ENCODE data around the gene ADGRB3. TPM values are rescaled to one million over a fixed set of nuclear protein-coding genes. Genes with fewer than 3 reads are reported as not detected.
A peak's percentile ranks its signal among the peaks of the same experiment; 100 is the strongest.

Gene ADGRB3
- total RNA-seq, 1 donor from 2014 or later = 14.9 TPM

DNA sequence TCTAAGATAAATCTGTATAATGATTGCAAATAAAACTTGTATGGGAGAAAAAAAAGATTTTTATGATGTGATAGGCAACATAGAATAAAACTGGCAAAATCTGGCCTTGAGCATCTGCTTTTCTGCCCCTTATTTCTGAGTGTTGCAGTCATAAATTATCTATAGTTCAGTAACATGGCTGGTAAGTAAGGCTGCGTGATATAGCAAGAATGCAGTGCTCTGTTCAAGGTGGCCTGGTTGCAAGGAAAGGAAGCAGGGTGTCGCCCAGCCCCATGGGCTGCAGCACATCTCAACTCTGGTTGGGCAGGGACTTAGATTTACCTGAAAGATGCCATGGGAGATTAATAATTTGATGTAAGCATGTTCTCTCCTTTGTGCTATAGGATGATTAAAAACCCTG, 582.3 kb downstream of the ADGRB3 start:
- peaks cover 12% of the 10 kb centered on the region for H3K27me3 Mint-ChIP-seq (ENCODE audit: low read depth)
- no peaks in the 10 kb centered on the region for H3K36me3 Mint-ChIP-seq
- TF ChIP-seq CTCF (IDR thresholded peaks at IDR 0.05; ENCODE audit: unreplicated experiment) = no peak
- no peaks in the 10 kb centered on the region for H3K9me3 Mint-ChIP-seq
- H3K27ac Mint-ChIP-seq = no peak overlapping the region
- no peak overlapping the region for H3K4me3 Mint-ChIP-seq
- no peak for DNase-seq (ENCODE audit: low spot score in 2 of 2, unreplicated experiment in 2 of 2)
- H3K4me1 Mint-ChIP-seq = no peaks in the 10 kb centered on the region

GRCh38 chr6:69220375-69220774, 585.3 kb downstream of the ADGRB3 start:
- DNase-seq (ENCODE audit: low spot score in 2 of 2, unreplicated experiment in 2 of 2) = no peak

GRCh38 chr6:69232008-69232407, 596.9 kb downstream of the ADGRB3 start:
- Mint-ChIP-seq H3K27ac (no peak overlapping the region), H3K27me3 (ENCODE audit: low read depth) (peaks cover 26% of the 10 kb centered on the region), H3K9me3 (no peaks in the 10 kb centered on the region), H3K4me3 (no peak overlapping the region), H3K4me1 (no peaks in the 10 kb centered on the region), H3K36me3 (no peaks in the 10 kb centered on the region)
- no peak for DNase-seq (ENCODE audit: low spot score in 2 of 2, unreplicated experiment in 2 of 2)
- no peak for TF ChIP-seq CTCF (IDR thresholded peaks at IDR 0.05; ENCODE audit: unreplicated experiment)

More at GRCh38 chr6:69220375-69220774, 585.3 kb downstream of the ADGRB3 start:
- Mint-ChIP-seq H3K27ac (no peak overlapping the region), H3K4me1 (no peaks in the 10 kb centered on the region), H3K27me3 (ENCODE audit: low read depth) (peaks cover 6% of the 10 kb centered on the region), H3K36me3 (no peaks in the 10 kb centered on the region), H3K4me3 (no peak overlapping the region), H3K9me3 (no peaks in the 10 kb centered on the region)
- no peak for TF ChIP-seq CTCF (IDR thresholded peaks at IDR 0.05; ENCODE audit: unreplicated experiment)

GRCh38 chr6:69232496-69232895, 597.4 kb downstream of the ADGRB3 start:
- no peaks in the 10 kb centered on the region for H3K4me1 Mint-ChIP-seq
- TF ChIP-seq CTCF (IDR thresholded peaks at IDR 0.05; ENCODE audit: unreplicated experiment) = no peak
- H3K27ac Mint-ChIP-seq = no peak overlapping the region
- no peaks in the 10 kb centered on the region for H3K36me3 Mint-ChIP-seq
- DNase-seq (ENCODE audit: low spot score in 2 of 2, unreplicated experiment in 2 of 2) = no peak
- no peaks in the 10 kb centered on the region for H3K9me3 Mint-ChIP-seq
- H3K27me3 Mint-ChIP-seq (ENCODE audit: low read depth) = peaks cover 23% of the 10 kb centered on the region
- no peak overlapping the region for H3K4me3 Mint-ChIP-seq

DNA sequence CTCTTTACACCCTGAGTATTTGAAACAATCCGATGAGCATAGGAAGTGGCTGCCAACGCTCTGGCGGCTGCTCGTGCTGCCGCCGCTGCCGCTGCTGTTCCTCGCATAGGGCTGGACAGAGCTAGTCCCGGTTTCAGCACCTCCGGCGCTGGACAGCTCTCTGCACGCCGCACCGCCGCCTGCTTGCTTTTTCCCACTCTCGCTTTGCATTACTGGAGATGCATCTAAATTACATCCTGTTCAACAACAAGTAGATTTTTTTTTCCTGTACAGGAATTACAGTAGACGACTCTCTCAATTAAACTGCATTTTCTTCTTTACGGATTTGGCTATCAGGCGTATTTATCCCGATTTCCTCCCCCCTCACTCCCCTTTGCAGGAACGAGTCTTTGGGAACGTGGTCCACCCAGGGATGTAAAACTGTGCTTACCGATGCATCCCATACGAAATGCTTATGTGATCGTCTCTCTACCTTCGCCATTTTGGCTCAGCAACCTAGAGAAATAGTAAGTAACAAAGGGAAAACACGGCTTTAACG, 597.9 kb downstream of the ADGRB3 start:
- no peak overlapping the region for H3K27ac Mint-ChIP-seq
- peak; percentile 74 to 94 for DNase-seq (ENCODE audit: low spot score in 2 of 2, unreplicated experiment in 2 of 2)
- H3K4me1 Mint-ChIP-seq = no peaks in the 10 kb centered on the region
- H3K36me3 Mint-ChIP-seq = no peaks in the 10 kb centered on the region
- H3K4me3 Mint-ChIP-seq = no peak overlapping the region
- no peak for TF ChIP-seq CTCF (IDR thresholded peaks at IDR 0.05; ENCODE audit: unreplicated experiment)
- H3K9me3 Mint-ChIP-seq = no peaks in the 10 kb centered on the region
- H3K27me3 Mint-ChIP-seq (ENCODE audit: low read depth) = peaks cover 20% of the 10 kb centered on the region

DNA sequence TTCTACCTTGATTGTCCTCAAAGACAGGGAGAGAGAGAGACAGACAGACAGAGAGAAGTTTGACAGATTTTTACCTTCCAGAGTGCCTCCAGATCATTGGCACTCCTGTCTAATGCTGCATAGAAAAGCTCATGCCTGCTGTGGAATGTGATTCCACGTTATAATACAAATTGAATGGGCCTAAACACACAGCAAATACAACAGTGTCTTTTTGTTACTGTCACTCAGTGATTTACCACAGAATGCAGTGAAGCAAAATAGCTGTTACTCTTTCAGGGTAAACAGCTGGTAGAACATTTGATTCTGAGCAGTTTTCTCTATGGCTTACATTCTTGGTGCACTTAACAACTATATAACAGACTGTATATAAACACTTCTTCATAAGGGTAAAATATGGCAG, 603.0 kb downstream of the ADGRB3 start:
- H3K4me1 Mint-ChIP-seq = no peaks in the 10 kb centered on the region
- no peak for DNase-seq (ENCODE audit: low spot score in 2 of 2, unreplicated experiment in 2 of 2)
- no peak overlapping the region for H3K27ac Mint-ChIP-seq
- no peaks in the 10 kb centered on the region for H3K36me3 Mint-ChIP-seq
- H3K9me3 Mint-ChIP-seq = no peaks in the 10 kb centered on the region
- H3K4me3 Mint-ChIP-seq = no peak overlapping the region
- H3K27me3 Mint-ChIP-seq (ENCODE audit: low read depth) = peaks cover 1% of the 10 kb centered on the region
- no peak for TF ChIP-seq CTCF (IDR thresholded peaks at IDR 0.05; ENCODE audit: unreplicated experiment)

Data from mesothelial cell of epicardium (in vitro differentiated cells).